H9 (cell line): Measurements from ENCODE around the gene CHRNG. TPM values are rescaled to one million over a fixed set of nuclear protein-coding genes. Genes with fewer than 3 reads are reported as not detected.

Experiments
- DNase-seq: peaks from one replicate; pipeline ENCODE4 v3.0.0-alpha.2; 2017
- H2AFZ ChIP-seq: one replicate; pipeline ENCODE4 v1.6.1; 2013; ENCODE audit warnings: mild to moderate bottlenecking, low read length, control low read depth, moderate library complexity
- H2AK5ac ChIP-seq: 2 replicates; pipeline ENCODE4 v1.6.1; 2013; ENCODE audit warnings: low read length, control low read depth, mixed read lengths; ENCODE audit not compliant: insufficient read length
- H2BK120ac ChIP-seq: one replicate; pipeline ENCODE4 v1.6.1; 2013; ENCODE audit warnings: low read depth, mild to moderate bottlenecking, low read length, control low read depth, inconsistent platforms; ENCODE audit not compliant: poor library complexity, severe bottlenecking
- H2BK12ac ChIP-seq: 2 replicates; pipeline ENCODE4 v1.6.1; 2013; ENCODE audit warnings: low read length, control low read depth, mixed read lengths, low read depth; ENCODE audit not compliant: insufficient read length
- H2BK15ac ChIP-seq: 2 replicates; pipeline ENCODE4 v1.6.1; 2013; ENCODE audit warnings: low read depth, low read length, control low read depth
- H2BK20ac ChIP-seq: one replicate; pipeline ENCODE4 v1.6.1; 2013; ENCODE audit warnings: low read depth, mild to moderate bottlenecking, low read length, control low read depth, inconsistent platforms; ENCODE audit not compliant: poor library complexity, severe bottlenecking
- H2BK5ac ChIP-seq: 2 replicates; pipeline ENCODE4 v1.6.1; 2013; ENCODE audit warnings: low read length, control low read depth, mixed read lengths; ENCODE audit not compliant: insufficient read length
- H3K14ac ChIP-seq: 2 replicates; pipeline ENCODE4 v1.6.1; 2013; ENCODE audit warnings: low read length, control low read depth; ENCODE audit not compliant: insufficient read depth
- H3K18ac ChIP-seq: 2 replicates; pipeline ENCODE4 v1.6.1; 2013; ENCODE audit warnings: low read depth, mild to moderate bottlenecking, mixed read lengths, low read length, control low read depth; ENCODE audit not compliant: insufficient read length
- H3K23ac ChIP-seq: 2 replicates; pipeline ENCODE4 v1.6.1; 2013; ENCODE audit warnings: low read length, control low read depth, mixed read lengths, low read depth; ENCODE audit not compliant: insufficient read length
- H3K23me2 ChIP-seq: 2 replicates; pipeline ENCODE4 v1.6.1; 2013; ENCODE audit warnings: low read depth, mild to moderate bottlenecking, mixed read lengths, low read length, control low read depth; ENCODE audit not compliant: insufficient read length, poor library complexity, severe bottlenecking
- H3K27ac ChIP-seq: 2 replicates; pipeline ENCODE4 v1.5.1; 2013; ENCODE audit warnings: low read length, control low read depth, mixed read lengths, low read depth; ENCODE audit not compliant: insufficient read length
- H3K27me3 ChIP-seq: 2 replicates; pipeline ENCODE4 v1.6.1; 2013; ENCODE audit warnings: low read length, control low read depth, inconsistent platforms; ENCODE audit not compliant: insufficient read depth
- H3K4ac ChIP-seq: 2 replicates; pipeline ENCODE4 v1.6.1; 2013; ENCODE audit warnings: low read depth, mild to moderate bottlenecking, control low read depth, inconsistent platforms, low read length, moderate library complexity
- H3K4me1 ChIP-seq: 2 replicates; pipeline ENCODE4 v1.6.1; 2013; ENCODE audit warnings: low read length, control low read depth, inconsistent platforms; ENCODE audit not compliant: insufficient read depth
- H3K4me2 ChIP-seq: 2 replicates; pipeline ENCODE4 v1.6.1; 2013; ENCODE audit warnings: low read length, control low read depth, mixed read lengths; ENCODE audit not compliant: insufficient read length, insufficient read depth
- H3K56ac ChIP-seq: 2 replicates; pipeline ENCODE4 v1.6.1; 2013; ENCODE audit warnings: low read depth, mild to moderate bottlenecking, mixed read lengths, low read length, control low read depth; ENCODE audit not compliant: insufficient read length
- H3K79me1 ChIP-seq: 2 replicates; pipeline ENCODE4 v1.6.1; 2013; ENCODE audit warnings: low read depth, mild to moderate bottlenecking, moderate library complexity, low read length, control low read depth, inconsistent platforms; ENCODE audit not compliant: insufficient read depth, poor library complexity, severe bottlenecking
- H3K79me2 ChIP-seq: 2 replicates; pipeline ENCODE4 v1.6.1; 2013; ENCODE audit warnings: low read length, control low read depth, inconsistent platforms; ENCODE audit not compliant: insufficient read depth
- H3K9ac ChIP-seq: 2 replicates; pipeline ENCODE4 v1.6.1; 2013; ENCODE audit warnings: low read length, control low read depth, mixed read lengths; ENCODE audit not compliant: insufficient read length; ENCODE audit errors: extremely low read depth
- H3K9me3 ChIP-seq: one replicate; pipeline ENCODE4 v1.6.1; 2013; ENCODE audit warnings: low read depth, low read length, inconsistent platforms; ENCODE audit not compliant: control insufficient read depth
- H3T11ph ChIP-seq: one replicate; pipeline ENCODE4 v1.6.1; 2013; ENCODE audit warnings: mild to moderate bottlenecking, low read length, control low read depth, inconsistent platforms
- H4K20me1 ChIP-seq: one replicate; pipeline ENCODE4 v1.6.1; 2013; ENCODE audit not compliant: control insufficient read depth, insufficient read length, insufficient read depth
- H4K5ac ChIP-seq: 2 replicates; pipeline ENCODE4 v1.6.1; 2013; ENCODE audit warnings: low read depth, mild to moderate bottlenecking, mixed read lengths, low read length, control low read depth; ENCODE audit not compliant: insufficient read length
- H4K8ac ChIP-seq: replicated peaks from 2 replicates; pipeline ENCODE4 v1.6.1; 2013; ENCODE audit warnings: low read length, control low read depth, mixed read lengths, low read depth; ENCODE audit not compliant: insufficient read length
- H4K91ac ChIP-seq: 2 replicates; pipeline ENCODE4 v1.6.1; 2013; ENCODE audit warnings: low read depth, mild to moderate bottlenecking, moderate library complexity, mixed read lengths, low read length, control low read depth; ENCODE audit not compliant: insufficient read length
- H3K27ac Mint-ChIP-seq, 3 experiments: 2 replicates in 2 of 3; 3 replicates in 1 of 3; pipeline ENCODE4 v1.8.0; 2020 to 2021; ENCODE audit warnings: mixed read lengths in 3 of 3, mild to moderate bottlenecking in 1 of 3, moderate library complexity in 1 of 3
- H3K27me3 Mint-ChIP-seq: 2 replicates; pipeline ENCODE4 v1.8.0; 2021; ENCODE audit warnings: low read depth, mild to moderate bottlenecking, moderate library complexity, mixed read lengths
- H3K36me3 Mint-ChIP-seq, 3 experiments: 2 replicates in 2 of 3; 3 replicates in 1 of 3; pipeline ENCODE4 v1.8.0; 2020 to 2021; ENCODE audit warnings: low read depth in 3 of 3, mixed read lengths in 3 of 3; ENCODE audit not compliant: insufficient read depth in 1 of 3
- H3K4me1 Mint-ChIP-seq, 2 experiments: 2 replicates each; pipeline ENCODE4 v1.8.0; 2020; ENCODE audit warnings: mixed read lengths in 2 of 2
- H3K4me3 Mint-ChIP-seq, 2 experiments: 2 replicates in 1 of 2; 3 replicates in 1 of 2; pipeline ENCODE4 v1.8.0; 2020 to 2021; ENCODE audit warnings: mild to moderate bottlenecking in 2 of 2, mixed read lengths in 2 of 2, moderate library complexity in 1 of 2
- H3K9me3 Mint-ChIP-seq, 2 experiments: 2 replicates in 1 of 2; 3 replicates in 1 of 2; pipeline ENCODE4 v1.8.0; 2020; ENCODE audit warnings: mild to moderate bottlenecking in 2 of 2, mixed read lengths in 2 of 2, moderate library complexity in 1 of 2
- CTCF ChIP-seq: fragments of 200-600 bp; sonication (generic); conservative IDR thresholded peaks from 3 replicates; pipeline ENCODE4 v1.8.0; 2021; ENCODE audit warnings: antibody characterized with exemption, mild to moderate bottlenecking
- WGBS: extraction: QIAGEN DNeasy Blood & Tissue Kit; methylation state at CpG from one replicate; pipeline ENCODE4 v1.1.7; 2013; ENCODE audit warnings: missing lambda C conversion rate, low lambda C conversion rate, mixed read lengths; ENCODE audit not compliant: insufficient read length; ENCODE audit errors: extremely low coverage; 5-methylcytosine and 5-hydroxymethylcytosine counted together
- total RNA-seq: library from RNA; stranded (reverse); gene quantifications from 2 replicates; pipeline ENCODE4 v1.2.1, GENCODE V29; 2021

CHRNG gene
- total RNA-seq, 1 experiment from 2014 or later = not detected

DNA sequence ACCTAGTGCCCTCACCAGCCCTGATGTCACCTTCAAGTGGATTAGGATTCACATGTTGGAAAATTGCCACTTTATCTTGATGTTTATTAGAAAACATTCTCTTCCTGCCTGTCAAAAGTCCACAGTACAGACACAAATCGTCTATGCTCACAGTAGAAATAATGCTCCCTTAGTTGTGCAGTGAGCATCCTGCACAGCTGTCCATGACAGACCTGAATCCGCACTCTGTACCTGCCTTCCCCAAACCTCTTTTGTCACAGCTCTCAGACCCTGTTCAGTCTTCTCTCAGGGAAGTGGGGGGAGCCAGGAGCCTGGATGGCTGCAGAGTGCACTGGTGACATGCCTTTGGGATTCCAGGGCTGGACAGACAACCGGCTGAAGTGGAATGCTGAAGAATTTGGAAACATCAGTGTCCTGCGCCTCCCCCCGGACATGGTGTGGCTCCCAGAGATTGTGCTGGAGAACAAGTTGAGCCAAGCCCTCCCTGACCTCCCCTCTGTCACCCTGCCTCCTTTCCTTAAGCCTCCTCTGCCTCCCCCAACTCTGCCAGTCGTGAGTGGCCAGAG, 11.5 kb upstream of the CHRNG start:
- Histone ChIP-seq H3K4ac (no peak overlapping the region), H2AK5ac (no peak overlapping the region), H2BK20ac (no peak overlapping the region), H3K27ac (no peak overlapping the region), H2BK5ac (no peak overlapping the region), H2BK15ac (no peak overlapping the region), H3K4me1 (no peaks in the 10 kb centered on the region), H3K23ac (no peak overlapping the region), H3T11ph (no peak overlapping the region), H3K79me1 (no peaks in the 10 kb centered on the region), H4K91ac (no peak overlapping the region), H3K9ac (no peak overlapping the region), H3K79me2 (no peaks in the 10 kb centered on the region), H3K23me2 (peaks cover 9% of the 10 kb centered on the region), H2BK120ac (no peak overlapping the region), H3K56ac (no peak overlapping the region), H4K8ac (no peak overlapping the region), H3K14ac (no peak overlapping the region), H3K4me2 (no peak overlapping the region), H2AFZ (no peak overlapping the region), H4K20me1 (no peaks in the 10 kb centered on the region), H3K18ac (no peak overlapping the region), H3K9me3 (no peaks in the 10 kb centered on the region), H2BK12ac (no peak overlapping the region), H4K5ac (no peak overlapping the region), H3K27me3 (peaks cover 8% of the 10 kb centered on the region)
- H3K36me3 Mint-ChIP-seq = no peaks in the 10 kb centered on the region; a peak in 1 of 7 replicates
- peaks cover 7 to 25% of the 10 kb centered on the region in 2 experiments for H3K4me1 Mint-ChIP-seq
- no peak overlapping the region for H3K4me3 Mint-ChIP-seq
- no peaks in the 10 kb centered on the region for H3K9me3 Mint-ChIP-seq
- no peak overlapping the region for H3K27ac Mint-ChIP-seq
- WGBS = no CpG with 5 or more reads among the region's 6 CpGs
- TF ChIP-seq CTCF = no peak
- no peak for DNase-seq
- H3K27me3 Mint-ChIP-seq = peaks cover 65% of the 10 kb centered on the region
